ENCODE measurements around the gene GRK5. TPM values are rescaled to one million over a fixed set of nuclear protein-coding genes. Genes with fewer than 3 reads are reported as not detected.
A peak's percentile ranks its signal among the peaks of the same experiment; 100 is the strongest.

The GRK5 gene
- total RNA-seq, 1 experiment from 2014 or later = 1.2 TPM

DNA sequence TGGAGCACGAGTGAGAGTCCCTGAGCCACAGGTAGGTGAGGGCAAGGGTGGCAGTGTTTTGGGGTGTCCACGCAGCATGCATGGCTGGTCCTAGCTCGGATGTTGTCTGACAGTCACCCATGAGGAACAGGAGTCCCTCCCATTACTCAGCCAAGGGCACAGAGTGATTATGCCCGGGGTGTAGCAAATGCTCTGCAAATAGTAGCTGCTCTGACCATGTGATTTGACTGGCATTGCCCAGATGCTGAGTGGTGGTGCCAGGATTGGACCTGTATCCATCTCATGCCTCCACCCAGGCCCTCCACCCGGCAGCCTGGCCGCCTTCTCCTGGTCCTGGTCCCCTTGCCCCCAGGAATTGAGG, 150.8 kb downstream of the GRK5 start:
- no peak overlapping the region for H3K23ac ChIP-seq (ENCODE audit: insufficient read length, low read depth, low read length)
- no peak overlapping the region for H3K4me3 Mint-ChIP-seq
- H3K4me1 ChIP-seq (ENCODE audit: insufficient read depth, low read length) = no peaks in the 10 kb centered on the region
- H3K79me1 ChIP-seq (ENCODE audit: insufficient read depth, low read depth, low read length, poor library complexity, severe bottlenecking) = no peaks in the 10 kb centered on the region
- TF ChIP-seq, protein P1, sequence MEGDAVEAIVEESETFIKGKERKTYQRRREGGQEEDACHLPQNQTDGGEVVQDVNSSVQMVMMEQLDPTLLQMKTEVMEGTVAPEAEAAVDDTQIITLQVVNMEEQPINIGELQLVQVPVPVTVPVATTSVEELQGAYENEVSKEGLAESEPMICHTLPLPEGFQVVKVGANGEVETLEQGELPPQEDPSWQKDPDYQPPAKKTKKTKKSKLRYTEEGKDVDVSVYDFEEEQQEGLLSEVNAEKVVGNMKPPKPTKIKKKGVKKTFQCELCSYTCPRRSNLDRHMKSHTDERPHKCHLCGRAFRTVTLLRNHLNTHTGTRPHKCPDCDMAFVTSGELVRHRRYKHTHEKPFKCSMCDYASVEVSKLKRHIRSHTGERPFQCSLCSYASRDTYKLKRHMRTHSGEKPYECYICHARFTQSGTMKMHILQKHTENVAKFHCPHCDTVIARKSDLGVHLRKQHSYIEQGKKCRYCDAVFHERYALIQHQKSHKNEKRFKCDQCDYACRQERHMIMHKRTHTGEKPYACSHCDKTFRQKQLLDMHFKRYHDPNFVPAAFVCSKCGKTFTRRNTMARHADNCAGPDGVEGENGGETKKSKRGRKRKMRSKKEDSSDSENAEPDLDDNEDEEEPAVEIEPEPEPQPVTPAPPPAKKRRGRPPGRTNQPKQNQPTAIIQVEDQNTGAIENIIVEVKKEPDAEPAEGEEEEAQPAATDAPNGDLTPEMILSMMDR (conservative IDR thresholded peaks at IDR 0.05) = no peak
- H3K56ac ChIP-seq (ENCODE audit: insufficient read length, low read depth, low read length) = no peak overlapping the region
- no peak for DNase-seq
- H3K27ac Mint-ChIP-seq = peak overlapping the region in 1 of 3 experiments; percentile 92; a peak in 1 of 7 replicates
- H3K9me3 ChIP-seq (ENCODE audit: control insufficient read depth, low read depth, low read length) = peaks cover 9% of the 10 kb centered on the region
- H3T11ph ChIP-seq (ENCODE audit: low read length) = no peak overlapping the region
- H3K23me2 ChIP-seq (ENCODE audit: insufficient read length, low read depth, low read length, poor library complexity, severe bottlenecking) = no peaks in the 10 kb centered on the region
- peaks cover 2% of the 10 kb centered on the region for H3K27me3 Mint-ChIP-seq (ENCODE audit: low read depth)
- no peaks in the 10 kb centered on the region for H4K20me1 ChIP-seq (ENCODE audit: control insufficient read depth, insufficient read depth, insufficient read length)
- no peak overlapping the region for H2BK20ac ChIP-seq (ENCODE audit: low read depth, low read length, poor library complexity, severe bottlenecking)
- H3K4ac ChIP-seq (ENCODE audit: low read depth, low read length) = no peak overlapping the region
- H2BK120ac ChIP-seq (ENCODE audit: low read depth, low read length, poor library complexity, severe bottlenecking) = no peak overlapping the region
- H3K27me3 ChIP-seq (ENCODE audit: insufficient read depth, low read length) = no peaks in the 10 kb centered on the region
- H3K27ac ChIP-seq (ENCODE audit: insufficient read length, low read depth, low read length) = no peak overlapping the region
- H3K79me2 ChIP-seq (ENCODE audit: insufficient read depth, low read length) = no peaks in the 10 kb centered on the region
- no peak overlapping the region for H3K4me2 ChIP-seq (ENCODE audit: insufficient read depth, insufficient read length, low read length)
- H3K4me1 Mint-ChIP-seq = no peaks in the 10 kb centered on the region
- peaks cover 20% of the 10 kb centered on the region in 2 experiments for H3K9me3 Mint-ChIP-seq
- H4K5ac ChIP-seq (ENCODE audit: insufficient read length, low read depth, low read length) = no peak overlapping the region
- H3K18ac ChIP-seq (ENCODE audit: insufficient read length, low read depth, low read length) = no peak overlapping the region
- no peak overlapping the region for H2BK5ac ChIP-seq (ENCODE audit: insufficient read length, low read length)
- no peak overlapping the region for H4K8ac ChIP-seq (replicated peaks; ENCODE audit: insufficient read length, low read depth, low read length)
- no peak overlapping the region for H2BK15ac ChIP-seq (ENCODE audit: low read depth, low read length)
- no peak overlapping the region for H2AFZ ChIP-seq (ENCODE audit: low read length)
- H3K9ac ChIP-seq (ENCODE audit: extremely low read depth, insufficient read length, low read length) = no peak overlapping the region
- H3K36me3 Mint-ChIP-seq (ENCODE audit: insufficient read depth in 1 of 3, low read depth in 3 of 3) = peaks cover 6 to 14% (median 11%) of the 10 kb centered on the region in 3 experiments; a peak in 5 of 7 replicates
- no peak overlapping the region for H3K14ac ChIP-seq (ENCODE audit: insufficient read depth, low read length)
- H2AK5ac ChIP-seq (ENCODE audit: insufficient read length, low read length) = no peak overlapping the region
- no peak overlapping the region for H2BK12ac ChIP-seq (ENCODE audit: insufficient read length, low read depth, low read length)
- WGBS (ENCODE audit: extremely low coverage, insufficient read length, low lambda C conversion rate) = no CpG with 5 or more reads among the region's 6 CpGs
- H4K91ac ChIP-seq (ENCODE audit: insufficient read length, low read depth, low read length) = no peak overlapping the region

Measured in H9 (cell line).